Measurements from ENCODE around the gene FGG. TPM values are rescaled to one million over a fixed set of nuclear protein-coding genes. Genes with fewer than 3 reads are reported as not detected.

FGG gene
- total and polyA plus RNA-seq, 2 of the 13 experiments (the other 11 are each of a cell fraction or from before 2014, with no cell fraction given), result 1,037 to 2,423 TPM

- TF ChIP-seq ZBTB21 (CRISPR knock-in tag; IDR thresholded peaks at IDR 0.05), result peak; percentile 74
- TF ChIP-seq ZNF710 (CRISPR knock-in tag; IDR thresholded peaks at IDR 0.05; ENCODE audit: borderline replicate concordance), result peak; percentile 44; the same call in 1 of the 2 replicates
- TF ChIP-seq ZNF567 (CRISPR knock-in tag; IDR thresholded peaks at IDR 0.05; ENCODE audit: borderline replicate concordance), result no peak
- peak; percentile 56; the same call in 1 of the 2 replicates for TF ChIP-seq ZNF784 (CRISPR knock-in tag; IDR thresholded peaks at IDR 0.05; ENCODE audit: borderline replicate concordance)
- TF ChIP-seq ZMYM2 (CRISPR knock-in tag; IDR thresholded peaks at IDR 0.05), result no peak
- no peak for TF ChIP-seq IRF1 (CRISPR knock-in tag; IDR thresholded peaks at IDR 0.05; ENCODE audit: low read depth)
- no peak for TF ChIP-seq DZIP1 (CRISPR knock-in tag; IDR thresholded peaks at IDR 0.05)
- peak; percentile 61; the same call in 1 of the 2 replicates for TF ChIP-seq ZNF775 (CRISPR knock-in tag; IDR thresholded peaks at IDR 0.05; ENCODE audit: borderline replicate concordance)
- TF ChIP-seq KLF6 (CRISPR knock-in tag; IDR thresholded peaks at IDR 0.05), result 0 out of 2 replicates have a peak, but pooled peaks have one; percentile 49
- no peak for TF ChIP-seq SMAD1 (CRISPR knock-in tag; IDR thresholded peaks at IDR 0.05; ENCODE audit: borderline replicate concordance, low read depth)
- peak; percentile 30; the same call in 1 of the 2 replicates for TF ChIP-seq SMC3 (IDR thresholded peaks at IDR 0.05; ENCODE audit: low read length)
- no peak for TF ChIP-seq ZSCAN22 (CRISPR knock-in tag; IDR thresholded peaks at IDR 0.05)
- no peak for TF ChIP-seq SP4 (CRISPR knock-in tag; IDR thresholded peaks at IDR 0.05)
- TF ChIP-seq ZNF407 (CRISPR knock-in tag; IDR thresholded peaks at IDR 0.05; ENCODE audit: not compliant biosample characterization), result no peak
These were observed 35.1 kb downstream of the FGG start (continued) for GRCh38 chr4:154577324-154577723.

Data from HepG2 (cell line).